WTC11 (cell line): ENCODE results near the gene ADGRV1. TPM values are rescaled to one million over a fixed set of nuclear protein-coding genes. Genes with fewer than 3 reads are reported as not detected.

Experiments used
- ATAC-seq: fragments of 200-7000 bp; cut with Tn5 transposase; 2 replicates; pipeline ENCODE4 v1.10.0; 2021; ENCODE audit warnings: mild to moderate bottlenecking, moderate library complexity
- CTCF ChIA-PET: fragments of 300-600 bp; sonication (Branson Sonifier 250); formaldehyde crosslinking; loops from one replicate; lab custom pipeline; 2021; ENCODE audit warnings: antibody characterized with exemption; lab: Charles Lee
- POLR2A ChIA-PET: fragments of 350-600 bp; sonication (Branson Sonifier 250); formaldehyde crosslinking; loops from one replicate; lab custom pipeline; 2021; ENCODE audit warnings: antibody characterized with exemption; lab: Charles Lee
- DNase-seq: peaks from one replicate; pipeline ENCODE4 v3.0.0; 2021; ENCODE audit warnings: low spot score
- H3K27ac Mint-ChIP-seq: 2 replicates; pipeline ENCODE4 v1.8.0; 2021; ENCODE audit warnings: mixed read lengths
- H3K27me3 Mint-ChIP-seq: 2 replicates; pipeline ENCODE4 v1.8.0; 2021; ENCODE audit warnings: low read depth, mild to moderate bottlenecking, moderate library complexity, mixed read lengths
- H3K36me3 Mint-ChIP-seq: 2 replicates; pipeline ENCODE4 v1.8.0; 2021; ENCODE audit warnings: mixed read lengths
- H3K4me1 Mint-ChIP-seq: 2 replicates; pipeline ENCODE4 v1.8.0; 2022; ENCODE audit warnings: mixed read lengths
- H3K4me3 Mint-ChIP-seq: 2 replicates; pipeline ENCODE4 v1.8.0; 2021; ENCODE audit warnings: mild to moderate bottlenecking, moderate library complexity, mixed read lengths
- H3K9me3 Mint-ChIP-seq: 2 replicates; pipeline ENCODE4 v1.8.0; 2021; ENCODE audit warnings: mixed read lengths
- CREM ChIP-seq: sonication (generic); formaldehyde crosslinking; IDR thresholded peaks from 2 replicates; pipeline ENCODE4 v1.8.1; 2022; ENCODE audit warnings: mild to moderate bottlenecking, missing genetic modification reagents, moderate library complexity
- ETV6 ChIP-seq: sonication (generic); formaldehyde crosslinking; IDR thresholded peaks from 2 replicates; pipeline ENCODE4 v1.8.1; 2022; ENCODE audit warnings: mild to moderate bottlenecking, missing genetic modification reagents
- FOXJ3 ChIP-seq: sonication (generic); formaldehyde crosslinking; IDR thresholded peaks from 2 replicates; pipeline ENCODE4 v1.9.0; 2021; ENCODE audit warnings: missing genetic modification reagents, mild to moderate bottlenecking, borderline replicate concordance
- GABPB1 ChIP-seq: sonication (generic); formaldehyde crosslinking; IDR thresholded peaks from 2 replicates; pipeline ENCODE4 v1.8.1; 2023; ENCODE audit warnings: mild to moderate bottlenecking, missing genetic modification reagents
- HMGA2 ChIP-seq: fragments of 250-450 bp; sonication (Bioruptor Pico); IDR thresholded peaks from 2 replicates; pipeline ENCODE4 v1.4.0; 2021; ENCODE audit warnings: mild to moderate bottlenecking, moderate library complexity
- JUN ChIP-seq: sonication (generic); formaldehyde crosslinking; IDR thresholded peaks from 2 replicates; pipeline ENCODE4 v1.8.0; 2023; ENCODE audit warnings: mild to moderate bottlenecking, missing genetic modification reagents
- NFATC4 ChIP-seq: fragments of 250-450 bp; sonication (Bioruptor Pico); IDR thresholded peaks from 2 replicates; pipeline ENCODE4 v1.9.0; 2021; ENCODE audit warnings: mild to moderate bottlenecking
- NR1H2 ChIP-seq: sonication (generic); formaldehyde crosslinking; IDR thresholded peaks from 2 replicates; pipeline ENCODE4 v1.9.0; 2021; ENCODE audit warnings: mild to moderate bottlenecking, moderate library complexity, missing genetic modification reagents
- ZNF121 ChIP-seq: sonication (generic); formaldehyde crosslinking; IDR thresholded peaks from 2 replicates; pipeline ENCODE4 v1.8.0; 2023; ENCODE audit warnings: missing genetic modification reagents
- total RNA-seq: library from RNA; stranded (reverse); gene quantifications from 3 replicates; pipeline ENCODE4 v1.2.3, GENCODE V29; 2021
- TF ChIP-seq, protein P1 (sequence below): fragments of 200-600 bp; IDR thresholded peaks from 2 replicates; pipeline ENCODE4 v1.8.0; 2022; ENCODE audit warnings: antibody characterized with exemption
- TF ChIP-seq, protein P2 (sequence below): sonication (generic); formaldehyde crosslinking; IDR thresholded peaks from 2 replicates; pipeline ENCODE4 v1.8.1; 2022; ENCODE audit warnings: low read depth, missing genetic modification reagents, borderline replicate concordance
- TF ChIP-seq, protein P3 (sequence below): sonication (generic); formaldehyde crosslinking; IDR thresholded peaks from 2 replicates; pipeline ENCODE4 v1.8.1; 2023; ENCODE audit warnings: mild to moderate bottlenecking, missing genetic modification reagents, moderate library complexity
- TF ChIP-seq, protein P4 (sequence below): sonication (generic); formaldehyde crosslinking; IDR thresholded peaks from 2 replicates; pipeline ENCODE4 v1.8.1; 2023; ENCODE audit warnings: mild to moderate bottlenecking, moderate library complexity, missing genetic modification reagents

ADGRV1 gene
- total RNA-seq, 1 experiment from 2014 or later = 74.5 TPM

DNA sequence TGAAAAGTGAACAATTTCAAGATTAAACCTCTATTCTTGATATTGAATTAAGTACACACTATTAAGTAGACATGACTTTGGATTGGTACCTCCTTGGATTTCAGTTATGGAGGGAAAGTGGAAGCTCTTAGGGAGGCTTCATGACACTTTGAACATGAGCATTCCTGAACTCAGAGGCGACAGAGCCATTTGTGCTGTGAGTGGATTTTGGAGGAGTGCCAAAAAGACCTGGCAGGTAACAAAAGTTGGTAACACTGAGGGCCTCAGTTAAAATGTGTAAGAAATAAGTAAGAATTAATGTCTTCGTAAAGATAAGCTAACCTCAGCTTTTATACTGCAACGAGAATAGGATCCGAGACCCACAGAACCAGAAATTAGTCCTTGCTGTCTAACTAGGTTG lies 467.9 kb downstream of the ADGRV1 start (continued):
- TF ChIP-seq, protein P1, sequence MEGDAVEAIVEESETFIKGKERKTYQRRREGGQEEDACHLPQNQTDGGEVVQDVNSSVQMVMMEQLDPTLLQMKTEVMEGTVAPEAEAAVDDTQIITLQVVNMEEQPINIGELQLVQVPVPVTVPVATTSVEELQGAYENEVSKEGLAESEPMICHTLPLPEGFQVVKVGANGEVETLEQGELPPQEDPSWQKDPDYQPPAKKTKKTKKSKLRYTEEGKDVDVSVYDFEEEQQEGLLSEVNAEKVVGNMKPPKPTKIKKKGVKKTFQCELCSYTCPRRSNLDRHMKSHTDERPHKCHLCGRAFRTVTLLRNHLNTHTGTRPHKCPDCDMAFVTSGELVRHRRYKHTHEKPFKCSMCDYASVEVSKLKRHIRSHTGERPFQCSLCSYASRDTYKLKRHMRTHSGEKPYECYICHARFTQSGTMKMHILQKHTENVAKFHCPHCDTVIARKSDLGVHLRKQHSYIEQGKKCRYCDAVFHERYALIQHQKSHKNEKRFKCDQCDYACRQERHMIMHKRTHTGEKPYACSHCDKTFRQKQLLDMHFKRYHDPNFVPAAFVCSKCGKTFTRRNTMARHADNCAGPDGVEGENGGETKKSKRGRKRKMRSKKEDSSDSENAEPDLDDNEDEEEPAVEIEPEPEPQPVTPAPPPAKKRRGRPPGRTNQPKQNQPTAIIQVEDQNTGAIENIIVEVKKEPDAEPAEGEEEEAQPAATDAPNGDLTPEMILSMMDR = no peak
- TF ChIP-seq CREM (no peak), JUN (CRISPR knock-in tag) (no peak), ZNF121 (no peak), GABPB1 (no peak)
- TF ChIP-seq, protein P2, sequence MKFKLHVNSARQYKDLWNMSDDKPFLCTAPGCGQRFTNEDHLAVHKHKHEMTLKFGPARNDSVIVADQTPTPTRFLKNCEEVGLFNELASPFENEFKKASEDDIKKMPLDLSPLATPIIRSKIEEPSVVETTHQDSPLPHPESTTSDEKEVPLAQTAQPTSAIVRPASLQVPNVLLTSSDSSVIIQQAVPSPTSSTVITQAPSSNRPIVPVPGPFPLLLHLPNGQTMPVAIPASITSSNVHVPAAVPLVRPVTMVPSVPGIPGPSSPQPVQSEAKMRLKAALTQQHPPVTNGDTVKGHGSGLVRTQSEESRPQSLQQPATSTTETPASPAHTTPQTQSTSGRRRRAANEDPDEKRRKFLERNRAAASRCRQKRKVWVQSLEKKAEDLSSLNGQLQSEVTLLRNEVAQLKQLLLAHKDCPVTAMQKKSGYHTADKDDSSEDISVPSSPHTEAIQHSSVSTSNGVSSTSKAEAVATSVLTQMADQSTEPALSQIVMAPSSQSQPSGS (CRISPR knock-in tag) = no peak

DNA sequence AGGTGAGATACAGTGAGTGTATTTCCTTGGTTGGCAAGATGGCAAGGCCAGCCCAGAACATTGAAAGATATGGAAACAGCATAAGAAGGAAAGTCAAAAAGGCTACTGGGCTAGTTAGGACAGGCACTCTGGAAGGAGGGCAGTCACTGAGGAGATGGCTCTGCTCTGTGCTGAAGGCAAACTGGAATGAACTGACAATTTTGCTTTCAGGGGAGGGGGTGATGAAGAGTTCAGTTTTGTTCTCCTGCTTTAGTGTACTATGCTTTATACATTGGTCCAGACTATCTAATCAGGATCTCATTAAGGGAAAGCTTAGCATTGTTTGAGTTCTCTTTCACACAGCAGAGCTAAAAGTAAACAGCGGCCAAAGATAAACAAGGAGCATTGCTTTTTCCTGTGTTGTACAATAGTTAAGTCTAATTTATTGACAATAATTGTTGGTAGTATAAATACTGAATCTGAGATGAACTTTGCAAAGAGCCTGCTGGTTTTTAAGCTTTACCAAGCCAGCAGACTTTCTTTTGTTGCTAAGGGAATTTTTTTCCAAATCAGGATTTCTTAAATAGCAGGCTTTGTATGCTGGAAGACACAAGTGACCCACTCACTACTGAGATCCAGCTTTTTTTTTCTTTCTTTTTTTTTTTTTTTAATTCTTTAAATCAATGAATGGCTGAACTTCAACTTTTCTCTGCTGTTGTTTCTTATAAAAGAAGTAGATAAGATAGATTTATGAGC lies 469.0 kb downstream of the ADGRV1 start:
- no peaks in the 10 kb centered on the region for H3K36me3 Mint-ChIP-seq
- no peak overlapping the region for H3K4me3 Mint-ChIP-seq

DNA sequence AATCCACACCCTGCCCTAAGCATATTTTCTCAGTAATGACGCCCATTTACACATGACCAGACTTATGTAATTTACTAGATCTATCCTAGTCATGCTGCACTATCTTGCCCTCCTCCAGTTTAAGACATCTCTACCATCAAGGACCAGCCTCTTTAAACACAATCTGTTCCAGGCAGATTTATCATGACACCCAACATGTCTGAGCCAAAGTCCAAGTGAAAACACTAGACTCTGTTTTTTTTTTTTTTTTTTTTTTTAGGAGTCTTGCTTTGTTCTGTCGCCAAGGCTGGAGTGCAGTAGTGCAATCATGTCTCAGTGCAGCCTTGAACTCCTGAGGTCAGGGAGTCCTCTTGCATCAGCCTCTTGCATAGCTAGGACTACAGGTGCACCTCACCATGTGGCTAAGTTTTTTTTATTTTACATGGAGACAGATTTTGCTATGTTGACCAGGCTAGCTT lies 469.9 kb downstream of the ADGRV1 start:
- no peak for ATAC-seq
- H3K9me3 Mint-ChIP-seq = no peaks in the 10 kb centered on the region
- H3K27ac Mint-ChIP-seq = peak overlapping the region; percentile 16; the same call in 1 of the 2 replicates
- ChIA-PET CTCF (no interaction called here), POLR2A (no interaction called here)
- no peaks in the 10 kb centered on the region for H3K27me3 Mint-ChIP-seq
- H3K4me1 Mint-ChIP-seq = peaks cover 12% of the 10 kb centered on the region
- H3K4me3 Mint-ChIP-seq = no peak overlapping the region
- DNase-seq = no peak
- H3K36me3 Mint-ChIP-seq = no peaks in the 10 kb centered on the region
- TF ChIP-seq GABPB1 (peak; percentile 97), HMGA2 (CRISPR knock-in tag) (no peak)

More for the DNA sequence above, 469.0 kb downstream of the ADGRV1 start:
- ATAC-seq (peak; percentile 47), DNase-seq (no peak)
- Mint-ChIP-seq H3K27ac (peak overlapping the region; percentile 1; the same call in 1 of the 2 replicates), H3K4me1 (peaks cover 12% of the 10 kb centered on the region), H3K27me3 (no peaks in the 10 kb centered on the region), H3K9me3 (no peaks in the 10 kb centered on the region)
- POLR2A ChIA-PET = no interaction called here
- CTCF ChIA-PET = no interaction called here
- no peak for TF ChIP-seq GABPB1
- no peak for TF ChIP-seq FOXJ3 (CRISPR knock-in tag)
- TF ChIP-seq, protein P3, sequence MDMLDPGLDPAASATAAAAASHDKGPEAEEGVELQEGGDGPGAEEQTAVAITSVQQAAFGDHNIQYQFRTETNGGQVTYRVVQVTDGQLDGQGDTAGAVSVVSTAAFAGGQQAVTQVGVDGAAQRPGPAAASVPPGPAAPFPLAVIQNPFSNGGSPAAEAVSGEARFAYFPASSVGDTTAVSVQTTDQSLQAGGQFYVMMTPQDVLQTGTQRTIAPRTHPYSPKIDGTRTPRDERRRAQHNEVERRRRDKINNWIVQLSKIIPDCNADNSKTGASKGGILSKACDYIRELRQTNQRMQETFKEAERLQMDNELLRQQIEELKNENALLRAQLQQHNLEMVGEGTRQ (CRISPR knock-in tag) = no peak
- TF ChIP-seq NR1H2 (CRISPR knock-in tag) = no peak
- TF ChIP-seq, protein P4, sequence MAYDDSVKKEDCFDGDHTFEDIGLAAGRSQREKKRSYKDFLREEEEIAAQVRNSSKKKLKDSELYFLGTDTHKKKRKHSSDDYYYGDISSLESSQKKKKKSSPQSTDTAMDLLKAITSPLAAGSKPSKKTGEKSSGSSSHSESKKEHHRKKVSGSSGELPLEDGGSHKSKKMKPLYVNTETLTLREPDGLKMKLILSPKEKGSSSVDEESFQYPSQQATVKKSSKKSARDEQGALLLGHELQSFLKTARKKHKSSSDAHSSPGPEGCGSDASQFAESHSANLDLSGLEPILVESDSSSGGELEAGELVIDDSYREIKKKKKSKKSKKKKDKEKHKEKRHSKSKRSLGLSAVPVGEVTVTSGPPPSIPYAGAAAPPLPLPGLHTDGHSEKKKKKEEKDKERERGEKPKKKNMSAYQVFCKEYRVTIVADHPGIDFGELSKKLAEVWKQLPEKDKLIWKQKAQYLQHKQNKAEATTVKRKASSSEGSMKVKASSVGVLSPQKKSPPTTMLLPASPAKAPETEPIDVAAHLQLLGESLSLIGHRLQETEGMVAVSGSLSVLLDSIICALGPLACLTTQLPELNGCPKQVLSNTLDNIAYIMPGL (CRISPR knock-in tag) = no peak
- no peak for TF ChIP-seq ETV6 (CRISPR knock-in tag)
- no peak for TF ChIP-seq NFATC4
